Thyroid gland (tissue), 4 donors: ENCODE measurements around the gene ZNF618. TPM values are rescaled to one million over a fixed set of nuclear protein-coding genes. Genes with fewer than 3 reads are reported as not detected.

ENCODE experiments used
- DNase-seq, 2 donors: peaks; one replicate each; pipeline ENCODE4 v3.0.0-alpha.2; 2019
- H3K27ac ChIP-seq, 3 donors: fragments of 200-600 bp; sonication (generic); 1 replicate in 2 of 3; 2 replicates in 1 of 3; pipeline ENCODE4 v1.5.1; 2016 to 2019; ENCODE audit warnings: mild to moderate bottlenecking in 1 of 3, moderate library complexity in 1 of 3
- H3K27me3 ChIP-seq: fragments of 200-600 bp; sonication (generic); one replicate; pipeline ENCODE4 v1.5.1; 2019
- H3K36me3 ChIP-seq, 2 donors: fragments of 200-600 bp; sonication (generic); one replicate each; pipeline ENCODE4 v1.5.1; 2016 to 2019
- H3K4me1 ChIP-seq, 2 donors: fragments of 200-600 bp; sonication (generic); one replicate each; pipeline ENCODE4 v1.5.1; 2017 to 2019
- H3K4me3 ChIP-seq, 3 donors: fragments of 200-600 bp; sonication (generic); replicated peaks in 1 of 3; 1 replicate in 2 of 3; 2 replicates in 1 of 3; pipeline ENCODE4 v1.5.1; 2016; ENCODE audit warnings: mild to moderate bottlenecking in 1 of 3
- H3K9me3 ChIP-seq: fragments of 200-600 bp; sonication (generic); one replicate; pipeline ENCODE4 v1.5.1; 2017
- POLR2A ChIP-seq, 2 donors: fragments of 450-650 bp; IDR thresholded peaks; one replicate each; pipeline ENCODE4 v1.6.1; 2017; ENCODE audit warnings: antibody characterized with exemption in 2 of 2, mild to moderate bottlenecking in 2 of 2, moderate library complexity in 1 of 2
- WGBS, 2 donors: methylation state at CpG; one replicate each; pipeline ENCODE4 v1.1.5; 2017; 5-methylcytosine and 5-hydroxymethylcytosine counted together
- intact Hi-C: fragments of 100-400 bp; cut with DNase I; formaldehyde crosslinking; loops from one replicate; pipeline ENCODE4 v1.15.1; 2023
- total RNA-seq, 4 donors: library from RNA; depleted of rRNA; stranded (reverse); fragments of >200 nt; gene quantifications; one replicate each; pipeline ENCODE4 v1.2.3, GENCODE V29; 2016
- TF ChIP-seq, protein P1 (sequence below), 6 experiments: fragments of 200-600 bp in 3 of 6; fragments of 450-650 bp in 3 of 6; sonication (generic) in 3 of 6; IDR thresholded peaks; one replicate each; pipeline ENCODE4 v1.5.1; 2016 to 2019; ENCODE audit warnings: antibody characterized with exemption in 6 of 6, mild to moderate bottlenecking in 2 of 6, inconsistent platforms in 1 of 6, moderate library complexity in 1 of 6

The ZNF618 gene
- total RNA-seq, 4 donors from 2014 or later: 9.9 to 17.5 (median 15.5) TPM

DNA sequence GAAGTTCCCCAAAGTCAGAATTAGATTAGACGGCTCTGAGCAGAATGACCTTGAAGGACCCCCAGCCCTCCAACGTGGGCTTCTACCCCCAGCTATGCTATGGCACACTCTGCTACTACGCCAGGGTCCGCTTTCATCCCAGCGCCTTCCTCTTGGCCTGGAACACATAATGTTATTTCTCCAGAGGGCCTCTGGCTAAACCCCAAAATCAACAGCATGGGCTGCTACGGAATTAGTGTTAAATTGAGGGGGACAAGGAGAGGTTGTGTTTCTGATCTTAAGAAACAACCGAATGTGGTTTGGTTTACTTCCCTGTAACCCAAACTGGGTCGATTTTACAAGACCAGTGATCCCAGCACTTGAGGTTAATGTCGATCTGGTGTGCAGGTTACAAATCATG lies 97.1 kb downstream of the ZNF618 start:
- intact Hi-C loops: no loop called here
- peak overlapping the region; percentile 32 to 60 (median 34) for H3K27ac ChIP-seq
- H3K9me3 ChIP-seq: no peaks in the 10 kb centered on the region
- no peak overlapping the region for H3K4me3 ChIP-seq
- H3K36me3 ChIP-seq: no peaks in the 10 kb centered on the region
- peaks cover 29 to 30% of the 10 kb centered on the region in 2 donors for H3K4me1 ChIP-seq
- no peaks in the 10 kb centered on the region for H3K27me3 ChIP-seq
- 36 to 37% methylated on average over 9 of the region's 9 CpGs for WGBS, 2 donors
- peak; percentile 50 to 53 for DNase-seq
- no peak for TF ChIP-seq POLR2A (IDR thresholded peaks at IDR 0.05)
- TF ChIP-seq, protein P1, sequence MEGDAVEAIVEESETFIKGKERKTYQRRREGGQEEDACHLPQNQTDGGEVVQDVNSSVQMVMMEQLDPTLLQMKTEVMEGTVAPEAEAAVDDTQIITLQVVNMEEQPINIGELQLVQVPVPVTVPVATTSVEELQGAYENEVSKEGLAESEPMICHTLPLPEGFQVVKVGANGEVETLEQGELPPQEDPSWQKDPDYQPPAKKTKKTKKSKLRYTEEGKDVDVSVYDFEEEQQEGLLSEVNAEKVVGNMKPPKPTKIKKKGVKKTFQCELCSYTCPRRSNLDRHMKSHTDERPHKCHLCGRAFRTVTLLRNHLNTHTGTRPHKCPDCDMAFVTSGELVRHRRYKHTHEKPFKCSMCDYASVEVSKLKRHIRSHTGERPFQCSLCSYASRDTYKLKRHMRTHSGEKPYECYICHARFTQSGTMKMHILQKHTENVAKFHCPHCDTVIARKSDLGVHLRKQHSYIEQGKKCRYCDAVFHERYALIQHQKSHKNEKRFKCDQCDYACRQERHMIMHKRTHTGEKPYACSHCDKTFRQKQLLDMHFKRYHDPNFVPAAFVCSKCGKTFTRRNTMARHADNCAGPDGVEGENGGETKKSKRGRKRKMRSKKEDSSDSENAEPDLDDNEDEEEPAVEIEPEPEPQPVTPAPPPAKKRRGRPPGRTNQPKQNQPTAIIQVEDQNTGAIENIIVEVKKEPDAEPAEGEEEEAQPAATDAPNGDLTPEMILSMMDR (IDR thresholded peaks at IDR 0.05): no peak

DNA sequence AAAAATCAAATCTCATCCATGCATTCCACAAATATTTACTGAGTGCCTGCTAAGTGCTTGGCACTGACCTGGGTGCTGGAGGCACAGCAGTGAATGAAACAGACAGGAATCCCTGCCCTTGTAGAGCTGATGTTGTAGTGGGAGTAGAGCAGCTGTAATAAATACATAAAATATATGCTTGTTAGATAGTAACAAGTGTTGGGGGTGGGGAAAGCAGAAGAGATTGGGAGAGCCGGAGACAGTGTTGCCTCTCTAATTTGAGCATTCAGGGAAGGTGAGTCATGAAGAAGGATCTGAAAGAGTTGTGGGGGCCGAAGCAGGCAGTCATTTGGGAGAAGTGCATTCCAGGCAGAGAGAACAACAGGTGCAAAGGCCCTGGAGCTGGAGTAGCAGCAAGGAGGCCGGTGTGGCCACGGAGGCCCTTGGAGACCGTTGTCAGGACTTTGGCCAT lies 97.9 kb downstream of the ZNF618 start:
- intact Hi-C loops: no loop called here
- H3K27ac ChIP-seq: peak overlapping the region in 2 of 3 donors; percentile 19 to 60
- H3K27me3 ChIP-seq: no peaks in the 10 kb centered on the region
- peak; percentile 38 to 65 for DNase-seq
- no peaks in the 10 kb centered on the region for H3K9me3 ChIP-seq
- TF ChIP-seq, protein P1 (IDR thresholded peaks at IDR 0.05): no peak
- TF ChIP-seq POLR2A (IDR thresholded peaks at IDR 0.05): no peak
- H3K36me3 ChIP-seq: no peaks in the 10 kb centered on the region
- H3K4me1 ChIP-seq: peaks cover 29 to 30% of the 10 kb centered on the region in 2 donors
- no peak overlapping the region for H3K4me3 ChIP-seq
- WGBS, 2 donors: 83 to 87% methylated on average over 5 of the region's 5 CpGs

DNA sequence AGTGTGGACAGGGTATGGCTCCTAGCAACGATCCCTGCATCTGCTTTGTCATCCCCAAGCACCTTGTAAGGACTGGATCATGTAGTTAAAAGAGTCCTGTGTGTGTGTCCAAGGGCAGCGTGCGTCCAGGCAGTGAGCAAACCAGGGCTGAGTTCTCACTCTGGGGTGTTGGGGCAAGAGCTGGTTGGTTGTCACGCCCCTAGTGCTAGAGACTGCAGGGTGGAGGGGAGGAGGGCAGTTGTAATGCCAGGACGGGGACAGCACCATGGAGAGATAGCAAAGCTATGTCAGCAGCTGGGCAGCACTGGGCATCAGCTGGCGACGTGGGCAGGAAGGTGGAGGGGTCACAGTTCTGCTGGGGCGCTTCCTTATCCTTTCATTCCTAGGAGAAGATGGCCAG lies 100.8 kb downstream of the ZNF618 start:
- peaks cover 29 to 30% of the 10 kb centered on the region in 2 donors for H3K4me1 ChIP-seq
- TF ChIP-seq, protein P1 (IDR thresholded peaks at IDR 0.05): no peak
- TF ChIP-seq POLR2A (IDR thresholded peaks at IDR 0.05): no peak
- 94 to 96% methylated on average over 8 of the region's 8 CpGs for WGBS, 2 donors
- DNase-seq: no peak
- no peak overlapping the region for H3K4me3 ChIP-seq
- no peaks in the 10 kb centered on the region for H3K27me3 ChIP-seq
- no peak overlapping the region for H3K27ac ChIP-seq
- no peaks in the 10 kb centered on the region for H3K9me3 ChIP-seq
- H3K36me3 ChIP-seq: no peaks in the 10 kb centered on the region
- intact Hi-C loops: no loop called here

DNA sequence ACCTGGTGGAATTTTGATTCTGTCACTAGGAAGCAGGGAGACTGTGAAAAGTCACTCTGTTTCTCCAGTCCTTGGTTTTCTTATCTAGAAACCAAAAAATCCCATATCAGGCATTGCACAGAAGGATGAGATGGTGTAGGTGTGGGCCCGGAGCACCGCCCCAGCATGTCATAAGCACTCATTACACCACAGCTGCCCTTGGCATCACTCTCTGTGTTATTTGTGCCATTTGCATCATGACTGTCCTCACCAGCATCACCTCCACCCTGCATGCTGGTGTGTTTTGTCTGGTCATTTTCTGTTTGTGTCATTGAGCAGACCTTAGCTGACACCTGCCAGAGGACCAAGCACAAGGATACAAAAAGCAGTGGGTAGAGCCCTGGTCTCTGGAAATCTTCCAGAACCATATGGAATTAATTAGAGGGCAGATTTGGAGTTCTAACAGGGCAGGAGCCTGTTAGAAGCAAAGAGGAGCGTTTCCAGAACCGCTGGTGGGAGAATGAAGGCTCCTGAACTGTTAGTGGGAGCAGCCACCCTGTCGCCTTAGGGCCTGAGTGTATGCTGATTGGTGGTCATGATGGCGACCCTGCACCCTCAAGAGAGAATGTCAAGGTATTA lies 102.7 kb downstream of the ZNF618 start:
- intact Hi-C loops: no loop called here
- 95 to 96% methylated on average over 6 of the region's 6 CpGs for WGBS, 2 donors
- TF ChIP-seq, protein P1 (IDR thresholded peaks at IDR 0.05): no peak
- no peak for TF ChIP-seq POLR2A (IDR thresholded peaks at IDR 0.05)
- Histone ChIP-seq H3K4me3 (no peak overlapping the region), H3K36me3 (no peaks in the 10 kb centered on the region), H3K4me1 (peaks cover 18 to 19% of the 10 kb centered on the region in 2 donors), H3K9me3 (no peaks in the 10 kb centered on the region), H3K27me3 (no peaks in the 10 kb centered on the region), H3K27ac (no peak overlapping the region)
- no peak for DNase-seq

DNA sequence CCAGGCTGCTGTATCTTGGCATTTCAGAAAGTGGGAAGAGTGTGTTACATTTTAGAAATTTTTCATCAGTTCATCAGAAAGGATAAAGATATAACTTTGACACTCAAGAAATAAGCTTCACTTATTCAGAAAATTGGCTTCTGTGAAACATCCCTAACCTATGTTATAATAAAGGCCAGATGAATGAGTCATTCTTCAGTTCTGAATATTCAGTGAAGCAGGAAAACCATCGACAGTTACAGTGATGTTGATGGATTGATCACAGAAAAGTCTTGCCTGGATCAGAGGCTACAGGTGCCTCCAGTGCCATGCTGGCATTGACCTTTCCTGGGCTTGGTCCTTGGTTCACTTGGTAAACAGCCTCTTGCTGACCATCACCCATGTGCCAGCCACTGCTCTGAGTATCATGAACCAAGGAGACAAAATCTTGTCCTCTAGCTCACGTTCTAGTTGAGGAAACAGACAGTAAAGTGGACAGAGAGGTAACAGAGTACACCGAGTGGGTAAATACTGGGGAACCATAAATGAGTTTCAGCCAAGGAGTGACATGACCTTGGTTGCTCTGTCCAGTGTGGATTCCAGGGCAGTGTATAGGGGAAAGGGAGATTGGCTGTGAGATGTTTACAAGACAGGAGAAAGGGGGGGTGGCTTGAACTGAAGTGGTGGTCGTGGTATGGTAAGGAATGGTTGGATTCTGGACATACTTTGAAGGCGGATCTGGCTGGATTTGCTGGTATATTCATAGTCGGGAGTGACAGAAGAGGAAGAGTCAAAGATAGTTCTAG lies 103.4 kb downstream of the ZNF618 start:
- intact Hi-C loops: no loop called here
- H3K4me3 ChIP-seq: no peak overlapping the region
- 82 to 90% methylated on average over 6 of the region's 6 CpGs for WGBS, 2 donors
- no peaks in the 10 kb centered on the region for H3K9me3 ChIP-seq
- DNase-seq: no peak
- no peaks in the 10 kb centered on the region for H3K27me3 ChIP-seq
- no peak overlapping the region for H3K27ac ChIP-seq
- no peaks in the 10 kb centered on the region for H3K36me3 ChIP-seq
- H3K4me1 ChIP-seq: peaks cover 12% of the 10 kb centered on the region in 2 donors
- TF ChIP-seq, protein P1 (IDR thresholded peaks at IDR 0.05): no peak
- TF ChIP-seq POLR2A (IDR thresholded peaks at IDR 0.05): no peak
